ENCODE measurements around the gene SLC25A4.

DNA sequence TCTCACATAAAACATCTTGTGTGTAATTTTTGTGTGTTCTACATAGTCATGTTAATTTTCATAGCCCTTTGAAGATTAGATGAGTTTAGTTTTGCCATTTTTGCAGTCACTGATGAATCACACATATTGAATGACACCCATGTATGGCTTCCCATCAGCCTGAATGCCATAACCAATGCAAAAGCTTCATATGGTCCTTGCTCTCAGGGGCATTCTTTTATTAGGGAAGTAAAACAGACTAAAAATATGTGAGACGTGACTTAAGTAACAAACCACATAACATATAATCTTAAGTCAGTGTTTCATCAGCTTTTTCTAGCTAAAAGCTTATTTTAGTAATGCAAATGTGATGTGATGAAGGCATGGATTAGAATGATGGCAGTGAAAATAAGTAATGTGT is 8.2 kb downstream of the SLC25A4 start:
- TF ChIP-seq RAD21 (IDR thresholded peaks at IDR 0.05; ENCODE audit: low read length) (no peak), MXI1 (IDR thresholded peaks at IDR 0.05; ENCODE audit: borderline replicate concordance, low read depth, low read length) (no peak), MAZ (IDR thresholded peaks at IDR 0.05; ENCODE audit: borderline replicate concordance, low read depth, low read length) (no peak), POLR2A (IDR thresholded peaks at IDR 0.05; ENCODE audit: low read depth, low read length) (no peak), CEBPB (IDR thresholded peaks at IDR 0.05; ENCODE audit: low read depth, low read length) (no peak), MAFK (IDR thresholded peaks at IDR 0.05; ENCODE audit: low read depth, low read length) (no peak), FOS (IDR thresholded peaks at IDR 0.05; ENCODE audit: low read depth, low read length) (no peak)
- TF ChIP-seq, protein P1, sequence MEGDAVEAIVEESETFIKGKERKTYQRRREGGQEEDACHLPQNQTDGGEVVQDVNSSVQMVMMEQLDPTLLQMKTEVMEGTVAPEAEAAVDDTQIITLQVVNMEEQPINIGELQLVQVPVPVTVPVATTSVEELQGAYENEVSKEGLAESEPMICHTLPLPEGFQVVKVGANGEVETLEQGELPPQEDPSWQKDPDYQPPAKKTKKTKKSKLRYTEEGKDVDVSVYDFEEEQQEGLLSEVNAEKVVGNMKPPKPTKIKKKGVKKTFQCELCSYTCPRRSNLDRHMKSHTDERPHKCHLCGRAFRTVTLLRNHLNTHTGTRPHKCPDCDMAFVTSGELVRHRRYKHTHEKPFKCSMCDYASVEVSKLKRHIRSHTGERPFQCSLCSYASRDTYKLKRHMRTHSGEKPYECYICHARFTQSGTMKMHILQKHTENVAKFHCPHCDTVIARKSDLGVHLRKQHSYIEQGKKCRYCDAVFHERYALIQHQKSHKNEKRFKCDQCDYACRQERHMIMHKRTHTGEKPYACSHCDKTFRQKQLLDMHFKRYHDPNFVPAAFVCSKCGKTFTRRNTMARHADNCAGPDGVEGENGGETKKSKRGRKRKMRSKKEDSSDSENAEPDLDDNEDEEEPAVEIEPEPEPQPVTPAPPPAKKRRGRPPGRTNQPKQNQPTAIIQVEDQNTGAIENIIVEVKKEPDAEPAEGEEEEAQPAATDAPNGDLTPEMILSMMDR (conservative IDR thresholded peaks at IDR 0.05; ENCODE audit: low read depth, low read length) = no peak

All from IMR-90 (cell line).